Measurements from ENCODE around the gene ZNF616.

The ZNF616 gene

DNA sequence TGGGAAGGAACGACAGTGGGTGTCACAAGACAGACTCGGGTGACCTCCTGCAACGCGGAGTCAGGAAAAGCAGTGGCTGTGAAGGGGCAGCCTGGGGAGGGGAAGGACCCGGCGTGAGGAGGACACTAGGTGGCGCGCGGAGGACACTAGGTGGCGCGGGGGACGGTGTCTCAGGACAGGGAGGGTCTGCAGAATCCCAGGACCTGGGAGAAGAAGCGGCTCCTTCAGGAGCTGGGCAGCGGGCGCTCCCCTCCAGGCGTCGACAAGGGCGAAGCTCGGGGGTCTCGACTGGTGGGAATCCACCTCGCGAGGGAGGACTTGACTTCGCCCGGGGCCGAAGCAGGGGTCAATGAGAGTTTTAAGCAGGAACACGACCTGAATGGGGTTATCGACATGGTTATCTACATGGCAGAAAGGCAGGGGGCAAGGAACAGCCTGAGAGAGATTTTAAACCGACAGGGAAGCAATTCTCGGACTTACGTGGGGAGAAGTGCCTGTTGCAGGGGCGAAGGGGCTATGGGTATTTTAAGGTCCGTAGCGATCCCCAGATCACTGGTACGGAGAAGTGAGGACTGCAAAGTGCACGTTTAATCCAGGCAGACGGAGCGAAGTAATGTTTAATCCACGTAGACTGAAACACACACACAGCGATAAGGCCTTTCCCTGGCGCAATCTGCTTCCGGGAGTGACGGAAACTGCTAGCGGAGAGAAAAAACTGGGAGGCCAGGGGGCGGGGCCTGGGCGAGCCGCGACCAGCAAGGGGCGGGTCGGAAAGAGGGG, at the start of gene ZNF616:
Gene ZNF616, minus strand, starts transcription at position 687 of the 780 bp plus-strand sequence. CDS start 9,426 bp downstream, outside the sequence.
- H3K4me3 ChIP-seq (ENCODE audit: low read length in 2 of 2), result peak within 1 kb of the TSS; percentile 97 to 100
- H3K27me3 ChIP-seq (ENCODE audit: control insufficient read depth in 2 of 2, insufficient read depth in 2 of 2, low read length in 2 of 2), result no peaks in the 10 kb centered on the region
- H3K4me1 ChIP-seq (ENCODE audit: control insufficient read depth in 2 of 2, insufficient read depth in 2 of 2, low read length in 2 of 2), result peaks cover 7 to 12% of the 10 kb centered on the region in 2 donors
- H3K27ac ChIP-seq (ENCODE audit: low read depth in 2 of 2, low read length in 2 of 2), result peak within 1 kb of the TSS; percentile 99
- peaks cover 0 to 8% of the 10 kb centered on the region in 2 donors for H3K9me3 ChIP-seq (ENCODE audit: control insufficient read depth in 2 of 2, low read length in 2 of 2)
- H3K9ac ChIP-seq (ENCODE audit: low read depth in 1 of 2, low read length in 2 of 2), result peak within 1 kb of the TSS; percentile 97 to 99
- no peaks in the 10 kb centered on the region for H3K36me3 ChIP-seq (ENCODE audit: control insufficient read depth in 2 of 2, insufficient read depth in 2 of 2, low read length in 2 of 2)

DNA sequence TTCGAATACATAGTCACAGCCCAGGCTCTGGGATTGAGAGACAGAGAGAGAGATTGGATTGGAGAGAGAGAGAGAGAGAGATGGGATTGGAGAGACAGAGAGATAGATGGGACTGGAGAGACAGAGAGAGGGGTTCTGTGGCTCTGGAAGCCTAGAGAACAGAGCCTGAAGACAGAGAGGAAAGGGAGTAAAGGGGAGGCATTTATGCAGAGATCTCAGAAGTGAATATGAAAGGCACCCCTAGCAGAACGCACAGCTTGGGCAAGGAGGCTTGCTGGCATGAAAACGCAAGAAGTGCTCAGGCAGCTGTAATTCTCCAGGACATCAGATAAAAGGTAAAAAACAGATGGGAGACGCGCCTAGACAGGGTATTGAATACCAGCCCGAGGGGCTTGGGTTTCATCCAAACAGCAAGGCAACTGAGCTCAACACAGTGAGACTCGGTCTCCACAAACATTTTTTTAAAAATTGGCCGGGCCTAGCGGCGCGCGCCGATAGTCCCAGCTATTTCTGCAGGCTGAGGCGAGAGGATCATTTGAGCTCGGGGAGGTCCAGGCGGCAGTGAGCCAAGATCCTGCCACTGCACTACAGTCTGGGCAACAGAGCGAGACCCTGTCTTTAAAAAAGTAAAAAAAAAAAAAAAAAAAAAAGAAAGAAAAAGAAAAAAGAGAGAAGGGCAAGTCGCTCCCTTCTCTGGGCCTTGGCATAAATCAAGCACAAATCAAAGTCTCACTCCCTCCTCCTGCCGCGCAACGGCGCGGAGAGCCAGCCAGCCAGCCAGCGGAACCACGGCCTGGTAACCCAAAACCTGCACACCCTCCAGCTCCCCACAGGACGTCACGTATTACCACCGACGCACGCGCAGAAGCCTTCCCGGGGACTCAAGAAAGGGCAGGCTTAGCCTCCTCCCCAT, 49.3 kb upstream of the ZNF616 start:
- H3K27me3 ChIP-seq (ENCODE audit: control insufficient read depth in 2 of 2, insufficient read depth in 2 of 2, low read length in 2 of 2), result no peaks in the 10 kb centered on the region
- H3K36me3 ChIP-seq (ENCODE audit: control insufficient read depth in 2 of 2, insufficient read depth in 2 of 2, low read length in 2 of 2), result peaks cover 6 to 12% of the 10 kb centered on the region in 2 donors
- peak overlapping the region; percentile 75 to 99 for H3K27ac ChIP-seq (ENCODE audit: low read depth in 2 of 2, low read length in 2 of 2)
- peak overlapping the region; percentile 52 to 77 for H3K9ac ChIP-seq (ENCODE audit: low read depth in 1 of 2, low read length in 2 of 2)
- H3K9me3 ChIP-seq (ENCODE audit: control insufficient read depth in 2 of 2, low read length in 2 of 2), result no peaks in the 10 kb centered on the region
- peaks cover 26 to 31% of the 10 kb centered on the region in 2 donors for H3K4me1 ChIP-seq (ENCODE audit: control insufficient read depth in 2 of 2, insufficient read depth in 2 of 2, low read length in 2 of 2)
- peak overlapping the region; percentile 73 to 78 for H3K4me3 ChIP-seq (ENCODE audit: low read length in 2 of 2)

DNA sequence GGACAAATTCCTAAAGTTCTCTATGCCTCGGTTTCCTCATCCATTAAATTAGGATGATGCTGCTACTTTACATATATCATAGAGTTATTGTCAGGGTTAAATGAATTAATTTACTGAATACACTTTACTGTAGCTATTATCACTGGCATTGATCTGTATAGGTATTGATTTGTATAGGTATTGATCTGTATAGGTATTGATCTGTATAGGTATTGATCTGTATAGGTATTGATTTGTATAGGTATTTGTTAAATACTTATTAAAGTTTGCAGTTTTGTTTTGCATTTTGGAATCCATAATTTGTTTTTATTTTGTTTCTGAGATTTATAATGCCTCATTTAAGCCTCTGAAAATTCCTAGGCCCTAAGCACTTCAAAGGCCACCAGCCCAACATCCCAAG, 47.7 kb upstream of the ZNF616 start:
- no peak overlapping the region for H3K4me3 ChIP-seq (ENCODE audit: low read length in 2 of 2)
- no peak overlapping the region for H3K27ac ChIP-seq (ENCODE audit: low read depth in 2 of 2, low read length in 2 of 2)
- no peaks in the 10 kb centered on the region for H3K9me3 ChIP-seq (ENCODE audit: control insufficient read depth in 2 of 2, low read length in 2 of 2)
- H3K36me3 ChIP-seq (ENCODE audit: control insufficient read depth in 2 of 2, insufficient read depth in 2 of 2, low read length in 2 of 2), result no peaks in the 10 kb centered on the region
- no peak overlapping the region for H3K9ac ChIP-seq (ENCODE audit: low read depth in 1 of 2, low read length in 2 of 2)
- H3K4me1 ChIP-seq (ENCODE audit: control insufficient read depth in 2 of 2, insufficient read depth in 2 of 2, low read length in 2 of 2), result peaks cover 20 to 23% of the 10 kb centered on the region in 2 donors
- H3K27me3 ChIP-seq (ENCODE audit: control insufficient read depth in 2 of 2, insufficient read depth in 2 of 2, low read length in 2 of 2), result no peaks in the 10 kb centered on the region

DNA sequence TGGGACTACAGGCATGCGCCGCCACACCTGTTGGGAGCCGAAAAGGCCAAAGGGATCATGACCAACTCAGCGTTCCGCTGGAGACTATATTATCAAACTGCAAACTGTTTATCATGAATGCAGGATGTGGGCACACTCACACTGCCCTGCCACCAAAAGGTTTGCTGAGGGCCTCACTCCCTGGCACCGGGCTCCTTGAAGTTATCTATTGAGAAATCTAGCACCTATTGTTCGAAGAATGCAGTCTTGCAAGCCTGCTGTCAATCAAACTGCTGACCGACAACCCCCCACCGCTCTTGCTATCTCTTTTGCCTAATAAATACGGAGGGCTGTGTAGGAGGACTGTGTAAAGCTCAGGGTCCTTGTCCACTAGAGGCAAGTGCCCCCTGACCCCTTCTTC, 36.8 kb upstream of the ZNF616 start:
- Histone ChIP-seq H3K9me3 (ENCODE audit: control insufficient read depth in 2 of 2, low read length in 2 of 2) (no peaks in the 10 kb centered on the region), H3K4me1 (ENCODE audit: control insufficient read depth in 2 of 2, insufficient read depth in 2 of 2, low read length in 2 of 2) (no peaks in the 10 kb centered on the region), H3K27me3 (ENCODE audit: control insufficient read depth in 2 of 2, insufficient read depth in 2 of 2, low read length in 2 of 2) (no peaks in the 10 kb centered on the region), H3K36me3 (ENCODE audit: control insufficient read depth in 2 of 2, insufficient read depth in 2 of 2, low read length in 2 of 2) (no peaks in the 10 kb centered on the region), H3K4me3 (ENCODE audit: low read length in 2 of 2) (no peak overlapping the region), H3K9ac (ENCODE audit: low read depth in 1 of 2, low read length in 2 of 2) (no peak overlapping the region), H3K27ac (ENCODE audit: low read depth in 2 of 2, low read length in 2 of 2) (no peak overlapping the region)

DNA sequence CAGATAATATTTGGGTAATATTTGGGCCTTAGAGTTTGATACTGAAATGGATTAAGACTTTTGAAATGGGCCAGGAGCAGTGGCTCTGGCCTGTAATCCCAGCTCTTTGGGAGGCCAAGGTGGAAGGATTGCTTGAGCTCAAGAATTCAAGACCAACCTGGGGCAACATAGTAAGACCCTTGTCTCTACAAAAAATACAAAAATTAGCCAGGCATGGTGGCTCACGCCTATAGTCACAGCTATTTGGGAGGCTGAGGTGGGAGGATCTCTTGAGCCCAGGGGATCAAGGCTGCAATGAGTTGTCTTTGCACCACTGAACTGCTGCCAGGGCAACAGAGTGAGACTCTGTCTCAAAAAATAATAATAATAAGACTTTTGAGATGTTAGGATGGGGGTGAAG, 32.6 kb upstream of the ZNF616 start:
- Histone ChIP-seq H3K9me3 (ENCODE audit: control insufficient read depth in 2 of 2, low read length in 2 of 2) (no peaks in the 10 kb centered on the region), H3K4me3 (ENCODE audit: low read length in 2 of 2) (peak overlapping the region in 1 of 2 donors; percentile 100), H3K9ac (ENCODE audit: low read depth in 1 of 2, low read length in 2 of 2) (peak overlapping the region in 1 of 2 donors; percentile 14), H3K36me3 (ENCODE audit: control insufficient read depth in 2 of 2, insufficient read depth in 2 of 2, low read length in 2 of 2) (peaks cover 6 to 9% of the 10 kb centered on the region in 2 donors), H3K27ac (ENCODE audit: low read depth in 2 of 2, low read length in 2 of 2) (no peak overlapping the region), H3K4me1 (ENCODE audit: control insufficient read depth in 2 of 2, insufficient read depth in 2 of 2, low read length in 2 of 2) (peaks cover 6 to 8% of the 10 kb centered on the region in 2 donors), H3K27me3 (ENCODE audit: control insufficient read depth in 2 of 2, insufficient read depth in 2 of 2, low read length in 2 of 2) (no peaks in the 10 kb centered on the region)

DNA sequence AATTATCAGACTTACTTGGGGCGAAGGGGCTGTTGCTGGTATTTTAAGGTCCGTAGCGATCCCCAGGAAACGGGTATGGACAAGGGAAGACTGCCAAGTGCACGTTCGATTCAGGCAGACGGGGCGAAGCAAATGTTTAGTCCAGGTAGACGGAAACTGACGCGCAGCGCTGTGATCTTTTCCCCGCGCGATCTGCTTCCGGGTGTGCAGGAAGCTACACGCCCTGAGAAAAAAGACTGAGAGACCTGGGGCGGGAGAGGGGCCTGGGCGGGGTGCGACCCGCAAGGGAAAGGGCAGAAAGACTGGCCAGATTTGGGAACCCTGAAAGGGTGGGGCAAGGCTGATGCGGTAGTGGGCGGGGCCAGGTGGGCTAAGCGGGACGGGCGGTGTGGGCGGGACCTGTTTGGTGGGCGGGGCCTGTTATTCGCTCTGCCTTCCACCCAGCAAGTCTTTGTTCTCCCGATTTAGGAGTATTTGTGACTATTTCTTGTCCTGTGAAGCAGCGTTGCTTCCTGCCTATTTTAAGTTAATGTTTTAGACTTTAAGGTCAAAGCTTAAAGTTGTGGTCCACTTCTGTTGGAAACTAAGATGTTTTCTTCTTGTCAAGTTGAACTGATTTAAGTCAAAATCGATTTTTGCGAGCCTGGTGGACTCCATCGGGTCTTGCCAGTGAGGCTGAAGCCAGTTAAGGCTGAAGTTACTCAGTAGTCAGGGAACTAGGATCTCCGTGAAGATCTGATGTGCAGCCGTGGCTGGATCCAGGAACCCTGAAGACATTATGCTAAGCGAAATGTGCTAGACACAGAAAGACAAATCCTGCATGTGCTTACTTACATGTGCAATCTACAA, 31.8 kb upstream of the ZNF616 start, which contains the start of gene ZNF836:
Gene ZNF836, minus strand, starts transcription at position 301 of the 849 bp plus-strand sequence. CDS start 3,549 bp downstream, outside the sequence.
- no peaks in the 10 kb centered on the region for H3K27me3 ChIP-seq (ENCODE audit: control insufficient read depth in 2 of 2, insufficient read depth in 2 of 2, low read length in 2 of 2)
- no peaks in the 10 kb centered on the region for H3K9me3 ChIP-seq (ENCODE audit: control insufficient read depth in 2 of 2, low read length in 2 of 2)

DNA sequence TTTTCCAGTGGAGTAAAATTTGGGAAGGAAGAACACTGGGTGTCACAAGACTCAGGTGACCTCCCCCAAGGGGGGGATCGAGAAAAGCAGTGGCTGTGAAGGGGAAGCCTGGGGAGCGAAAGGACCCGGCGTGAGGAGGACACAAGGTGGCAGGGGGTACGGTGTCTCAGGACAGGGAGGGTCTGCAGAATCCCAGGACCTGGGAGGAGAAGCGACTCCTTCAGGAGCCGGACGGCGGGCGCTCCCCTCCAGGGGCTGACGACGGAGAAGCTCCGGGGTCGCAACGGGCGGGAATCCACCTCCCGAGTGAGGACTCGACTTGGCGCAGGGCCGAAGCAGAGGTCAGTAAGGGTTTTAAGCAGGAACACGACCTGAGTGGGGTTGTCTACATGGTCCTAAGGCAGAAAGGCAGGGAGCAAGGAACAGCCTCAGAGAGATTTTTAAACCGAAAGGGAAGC, 31.2 kb upstream of the ZNF616 start:
- Histone ChIP-seq H3K9me3 (ENCODE audit: control insufficient read depth in 2 of 2, low read length in 2 of 2) (no peaks in the 10 kb centered on the region), H3K27ac (ENCODE audit: low read depth in 2 of 2, low read length in 2 of 2) (peak overlapping the region; percentile 78 to 82), H3K27me3 (ENCODE audit: control insufficient read depth in 2 of 2, insufficient read depth in 2 of 2, low read length in 2 of 2) (no peaks in the 10 kb centered on the region), H3K36me3 (ENCODE audit: control insufficient read depth in 2 of 2, insufficient read depth in 2 of 2, low read length in 2 of 2) (peaks cover 6 to 10% of the 10 kb centered on the region in 2 donors), H3K9ac (ENCODE audit: low read depth in 1 of 2, low read length in 2 of 2) (peak overlapping the region; percentile 89 to 99), H3K4me1 (ENCODE audit: control insufficient read depth in 2 of 2, insufficient read depth in 2 of 2, low read length in 2 of 2) (peaks cover 6 to 8% of the 10 kb centered on the region in 2 donors), H3K4me3 (ENCODE audit: low read length in 2 of 2) (peak overlapping the region; percentile 89 to 100)

More for the DNA sequence above, 31.8 kb upstream of the ZNF616 start, which contains the start of gene ZNF836:
- peak within 1 kb of the TSS; percentile 89 to 99 for H3K9ac ChIP-seq (ENCODE audit: low read depth in 1 of 2, low read length in 2 of 2)
- H3K36me3 ChIP-seq (ENCODE audit: control insufficient read depth in 2 of 2, insufficient read depth in 2 of 2, low read length in 2 of 2), result peaks cover 6 to 10% of the 10 kb centered on the region in 2 donors
- peak within 1 kb of the TSS; percentile 89 to 100 for H3K4me3 ChIP-seq (ENCODE audit: low read length in 2 of 2)
- peak within 1 kb of the TSS; percentile 78 to 82 for H3K27ac ChIP-seq (ENCODE audit: low read depth in 2 of 2, low read length in 2 of 2)
- H3K4me1 ChIP-seq (ENCODE audit: control insufficient read depth in 2 of 2, insufficient read depth in 2 of 2, low read length in 2 of 2), result peaks cover 6 to 8% of the 10 kb centered on the region in 2 donors

DNA sequence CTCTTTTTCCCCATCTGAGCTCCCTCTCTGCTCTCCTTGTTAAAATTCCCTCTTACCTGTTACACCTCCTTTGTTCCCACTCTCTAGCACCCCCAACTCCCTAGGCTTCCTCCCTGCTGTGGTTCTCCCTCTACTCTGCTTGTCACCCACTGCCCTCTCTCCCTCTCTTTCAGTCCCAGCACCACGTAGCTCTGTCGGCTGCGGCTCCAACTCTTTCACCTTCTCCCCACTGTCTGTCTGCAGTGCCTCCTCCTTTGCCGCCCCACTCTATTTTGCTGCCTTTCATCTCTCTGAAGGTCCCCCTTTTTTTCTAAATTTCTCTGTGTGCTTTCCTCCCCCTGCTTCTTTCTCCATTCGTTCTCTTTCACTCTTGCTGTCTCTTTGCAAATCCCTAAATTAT, 30.6 kb upstream of the ZNF616 start:
- Histone ChIP-seq H3K36me3 (ENCODE audit: control insufficient read depth in 2 of 2, insufficient read depth in 2 of 2, low read length in 2 of 2) (peaks cover 9 to 14% of the 10 kb centered on the region in 2 donors), H3K9me3 (ENCODE audit: control insufficient read depth in 2 of 2, low read length in 2 of 2) (no peaks in the 10 kb centered on the region), H3K4me1 (ENCODE audit: control insufficient read depth in 2 of 2, insufficient read depth in 2 of 2, low read length in 2 of 2) (peaks cover 6 to 8% of the 10 kb centered on the region in 2 donors), H3K27ac (ENCODE audit: low read depth in 2 of 2, low read length in 2 of 2) (peak overlapping the region in 1 of 2 donors; percentile 82), H3K9ac (ENCODE audit: low read depth in 1 of 2, low read length in 2 of 2) (peak overlapping the region; percentile 89 to 99), H3K27me3 (ENCODE audit: control insufficient read depth in 2 of 2, insufficient read depth in 2 of 2, low read length in 2 of 2) (no peaks in the 10 kb centered on the region), H3K4me3 (ENCODE audit: low read length in 2 of 2) (peak overlapping the region; percentile 89 to 100)

DNA sequence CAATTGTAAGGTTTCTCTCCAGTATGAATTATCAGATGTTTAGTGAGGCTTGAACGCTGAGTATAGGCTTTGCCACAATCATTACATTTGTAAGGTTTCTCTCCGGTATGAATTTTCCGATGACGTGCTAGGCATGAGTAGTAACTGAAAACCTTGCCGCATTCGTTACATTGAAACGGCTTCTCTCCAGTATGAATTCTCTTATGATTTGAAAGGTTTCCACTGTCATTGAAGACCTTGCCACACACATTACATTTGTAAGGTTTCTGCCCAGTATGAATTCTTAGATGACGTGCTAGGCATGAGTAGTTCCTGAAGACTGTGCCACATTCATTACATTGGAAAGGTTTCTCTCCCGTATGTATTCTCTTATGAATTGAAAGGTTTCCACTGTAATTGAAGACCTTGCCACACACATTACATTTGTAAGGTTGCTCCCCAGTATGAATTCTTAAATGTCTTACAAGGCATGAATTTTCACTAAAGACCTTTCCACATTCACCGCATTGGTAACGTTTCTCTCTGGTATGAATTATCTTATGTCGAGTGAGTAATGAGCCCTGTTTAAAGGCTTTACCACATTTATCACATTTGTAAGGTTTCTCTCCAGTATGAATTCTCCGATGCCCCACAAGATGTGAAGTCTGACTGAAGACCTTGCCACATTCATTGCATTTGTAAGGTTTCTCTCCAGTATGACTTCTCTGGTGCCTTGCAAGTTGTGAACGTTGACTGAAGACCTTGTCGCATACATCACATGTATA, 16.0 kb upstream of the ZNF616 start:
- Histone ChIP-seq H3K4me3 (ENCODE audit: low read length in 2 of 2) (no peak overlapping the region), H3K27ac (ENCODE audit: low read depth in 2 of 2, low read length in 2 of 2) (no peak overlapping the region), H3K4me1 (ENCODE audit: control insufficient read depth in 2 of 2, insufficient read depth in 2 of 2, low read length in 2 of 2) (no peaks in the 10 kb centered on the region), H3K27me3 (ENCODE audit: control insufficient read depth in 2 of 2, insufficient read depth in 2 of 2, low read length in 2 of 2) (no peaks in the 10 kb centered on the region), H3K9me3 (ENCODE audit: control insufficient read depth in 2 of 2, low read length in 2 of 2) (peaks cover 34 to 45% of the 10 kb centered on the region in 2 donors), H3K36me3 (ENCODE audit: control insufficient read depth in 2 of 2, insufficient read depth in 2 of 2, low read length in 2 of 2) (peaks cover 12 to 31% of the 10 kb centered on the region in 2 donors), H3K9ac (ENCODE audit: low read depth in 1 of 2, low read length in 2 of 2) (no peak overlapping the region)
